GM21619 (cell line): ENCODE results near the gene ELFN2.

Experiments used
- ATAC-seq: cut with Tn5 transposase; IDR thresholded peaks from one replicate; pipeline ENCODE4 v1.9.1; 2021; ENCODE audit not compliant: unreplicated experiment

Gene ELFN2

DNA sequence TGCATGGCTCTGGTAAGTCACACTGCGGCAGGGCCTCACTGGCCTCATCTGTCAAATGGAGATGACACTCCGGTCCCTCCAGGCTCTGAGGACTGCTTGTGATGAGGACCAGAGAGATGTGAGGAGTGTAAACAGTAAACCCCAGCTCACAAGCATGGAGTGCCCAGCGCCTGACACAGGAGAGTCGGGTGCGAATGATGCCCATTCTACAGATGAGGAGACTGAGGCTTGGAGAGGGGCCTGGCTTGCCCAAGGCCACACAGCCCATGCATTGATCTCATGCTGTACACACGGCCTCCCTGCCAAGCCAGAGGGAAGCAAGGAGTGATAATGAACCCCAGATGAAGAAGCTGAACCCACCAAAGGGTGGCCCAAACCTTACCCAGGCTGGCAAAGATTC is 37.2 kb downstream of the ELFN2 start:
- ATAC-seq, result no peak

- no peak for ATAC-seq
These were observed 38.7 kb downstream of the ELFN2 start for GRCh38 chr22:37388538-37388937.

- ATAC-seq, result no peak
These were observed 39.5 kb downstream of the ELFN2 start for GRCh38 chr22:37387793-37388192.

DNA sequence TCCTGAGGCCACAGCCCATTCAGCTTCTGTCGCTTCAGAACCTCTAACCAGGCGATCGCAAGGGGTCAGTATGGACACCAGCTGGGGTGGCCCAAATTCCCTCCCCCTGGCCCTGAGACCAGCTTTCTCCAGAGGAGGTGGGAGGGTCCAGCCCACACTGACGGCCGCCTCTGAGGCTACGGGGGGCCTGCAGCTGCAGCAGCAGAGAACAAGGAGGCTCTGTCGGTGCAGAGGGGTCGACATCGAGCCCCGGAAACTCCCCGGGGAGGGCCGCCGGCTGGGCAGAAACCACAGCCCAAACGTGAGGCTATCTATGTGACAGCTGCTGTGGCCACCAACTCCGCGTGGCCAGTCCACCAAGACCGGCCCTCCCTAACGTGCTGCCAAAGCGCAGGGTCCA is 40.8 kb downstream of the ELFN2 start:
- no peak for ATAC-seq

- no peak for ATAC-seq
These were observed 42.6 kb downstream of the ELFN2 start for GRCh38 chr22:37384691-37385090.

DNA sequence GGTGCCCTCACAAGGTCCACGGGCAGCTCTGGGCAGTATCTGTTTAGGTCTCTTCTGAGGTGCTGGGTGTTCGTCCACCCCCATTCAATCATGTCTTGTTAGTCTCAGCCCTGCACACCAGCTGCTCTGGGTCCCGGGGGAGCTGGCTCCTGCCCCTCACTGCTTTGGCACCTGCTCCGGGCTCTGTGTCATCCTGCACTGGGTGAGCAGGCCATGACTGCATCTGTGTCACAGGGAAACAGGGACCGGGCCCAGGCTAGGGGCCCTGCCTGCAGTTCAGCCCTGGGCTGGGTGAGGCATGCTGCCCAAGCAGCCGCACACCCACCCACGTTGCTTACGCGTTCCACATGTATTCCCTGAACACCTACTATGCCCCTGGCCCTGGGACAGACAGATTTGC is 43.9 kb downstream of the ELFN2 start:
- no peak for ATAC-seq

DNA sequence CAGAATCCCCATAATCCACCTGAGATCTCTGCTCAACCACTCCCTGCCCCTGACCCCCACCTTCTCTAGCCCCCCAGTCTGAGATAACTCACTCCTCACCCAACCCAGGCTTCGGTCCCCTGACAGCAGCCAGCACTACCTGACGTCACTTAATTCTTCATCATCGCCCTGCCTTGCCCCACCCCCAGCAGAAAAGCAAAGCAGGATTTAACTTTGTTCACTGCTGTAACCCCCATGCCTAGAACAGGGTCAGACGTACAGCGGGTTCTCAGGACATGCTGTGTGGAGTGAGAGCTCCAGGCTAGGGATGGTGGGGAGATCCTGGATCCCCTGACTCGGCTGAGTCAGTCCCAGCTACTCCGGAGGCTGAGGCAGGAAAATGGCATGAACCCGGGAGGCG is 45.8 kb downstream of the ELFN2 start:
- no peak for ATAC-seq

GRCh38 chr22:37379722-37380121 is 47.6 kb downstream of the ELFN2 start:
- no peak for ATAC-seq

- ATAC-seq, result no peak
These were observed 48.2 kb downstream of the ELFN2 start for GRCh38 chr22:37379085-37379484.

DNA sequence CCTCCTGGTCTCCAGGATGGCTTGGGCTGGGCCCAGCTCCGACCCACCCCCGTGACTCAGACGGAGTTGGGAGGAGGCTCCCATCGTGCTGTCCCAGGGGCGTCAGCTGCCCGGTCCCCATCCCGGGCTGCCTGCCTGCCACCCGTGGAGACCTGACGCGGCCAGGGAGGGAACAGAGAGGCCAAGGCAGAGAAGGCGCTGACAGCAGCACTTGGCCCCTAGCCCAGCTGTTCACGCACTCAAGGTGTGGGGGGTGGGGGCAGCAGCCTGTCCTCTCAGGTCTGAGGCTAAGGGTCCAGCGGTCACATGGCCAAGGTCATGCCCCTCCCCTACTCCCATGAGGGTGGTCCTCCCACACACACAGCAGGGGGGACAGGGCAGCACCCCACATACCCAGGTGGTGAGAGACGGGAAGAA is 48.6 kb downstream of the ELFN2 start:
- no peak for ATAC-seq

GRCh38 chr22:37377927-37378326 is 49.4 kb downstream of the ELFN2 start:
- no peak for ATAC-seq

DNA sequence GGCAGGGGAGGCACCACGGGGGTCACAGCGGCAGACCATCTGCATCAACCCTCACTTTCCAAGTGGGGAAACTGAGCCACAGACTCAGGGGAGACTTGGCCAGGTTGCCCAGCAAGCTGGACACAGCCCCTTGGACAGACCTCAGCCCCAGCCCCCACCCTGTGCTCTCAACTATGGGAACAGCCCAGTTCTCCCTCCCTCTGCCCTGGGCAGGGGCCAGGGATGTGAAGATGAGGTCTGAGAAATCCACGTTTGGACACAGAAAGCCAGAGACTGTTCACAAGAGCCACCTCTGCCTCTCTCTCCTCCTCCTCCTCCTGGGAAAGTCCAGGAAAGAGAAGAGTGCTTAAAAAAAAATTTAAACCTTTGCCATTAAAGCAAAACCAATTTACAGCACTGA is 50.1 kb downstream of the ELFN2 start:
- ATAC-seq, result no peak

DNA sequence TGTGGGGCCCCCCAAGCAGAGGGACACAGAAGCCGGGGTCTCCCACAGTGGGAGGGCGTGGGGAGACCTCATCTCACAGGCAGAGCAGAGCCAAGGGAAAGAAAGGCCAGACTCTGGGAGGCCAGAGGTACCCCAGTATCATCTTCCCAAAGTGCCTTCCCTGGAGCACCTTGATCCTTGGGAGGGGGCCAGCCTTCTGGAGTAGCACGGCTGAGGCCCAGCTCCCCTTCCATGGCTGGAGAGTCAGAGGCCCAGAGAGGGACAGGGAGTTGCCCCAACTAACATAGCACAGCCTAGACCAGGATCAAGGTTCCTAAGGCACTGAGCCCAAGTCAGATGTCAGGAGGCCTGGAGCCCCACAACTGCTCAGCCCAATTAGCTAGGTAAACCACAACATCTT is 50.6 kb downstream of the ELFN2 start:
- ATAC-seq, result no peak

DNA sequence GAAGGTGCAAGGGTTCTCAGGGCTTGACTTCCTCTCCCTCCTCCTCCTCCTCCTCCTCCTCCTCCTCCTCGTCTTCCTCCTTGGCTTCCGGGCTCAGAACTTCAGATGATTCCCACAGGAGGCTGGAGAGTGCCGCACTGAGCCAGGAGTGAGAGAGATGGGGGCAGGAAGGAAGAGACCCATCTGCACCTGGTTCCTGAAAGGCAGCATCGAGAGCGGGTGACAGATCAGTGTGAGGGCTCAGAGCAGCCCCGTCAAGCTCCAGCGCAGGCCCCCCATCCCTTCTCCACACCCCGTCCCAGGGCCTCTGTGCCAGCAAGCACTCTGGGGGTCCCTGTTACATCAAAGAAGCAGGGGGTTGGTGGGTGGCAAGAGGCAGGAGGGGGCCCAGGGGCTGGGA is 51.5 kb downstream of the ELFN2 start:
- no peak for ATAC-seq

DNA sequence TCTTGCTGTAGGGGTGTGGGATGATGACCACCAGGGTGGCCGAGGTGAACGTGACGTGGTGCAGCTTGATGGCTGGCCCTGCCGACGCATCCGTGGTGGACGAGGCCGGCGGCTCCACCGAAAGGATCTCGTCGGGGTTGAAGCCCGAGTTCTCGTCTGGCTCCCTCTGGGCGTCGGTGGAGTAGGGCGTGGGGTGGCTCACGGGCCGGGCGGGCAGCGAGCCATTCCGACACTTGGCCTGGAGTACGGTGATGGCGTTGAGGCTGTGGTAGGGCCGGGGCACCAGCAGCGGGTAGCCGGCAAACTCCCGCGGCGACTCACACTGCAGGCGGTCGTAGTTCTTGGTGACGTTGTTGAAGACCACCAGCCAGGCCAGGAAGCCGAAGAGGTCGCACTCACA is 52.7 kb downstream of the ELFN2 start:
- no peak for ATAC-seq

GRCh38 chr22:37373451-37373850 is 53.8 kb downstream of the ELFN2 start:
- ATAC-seq, result no peak

DNA sequence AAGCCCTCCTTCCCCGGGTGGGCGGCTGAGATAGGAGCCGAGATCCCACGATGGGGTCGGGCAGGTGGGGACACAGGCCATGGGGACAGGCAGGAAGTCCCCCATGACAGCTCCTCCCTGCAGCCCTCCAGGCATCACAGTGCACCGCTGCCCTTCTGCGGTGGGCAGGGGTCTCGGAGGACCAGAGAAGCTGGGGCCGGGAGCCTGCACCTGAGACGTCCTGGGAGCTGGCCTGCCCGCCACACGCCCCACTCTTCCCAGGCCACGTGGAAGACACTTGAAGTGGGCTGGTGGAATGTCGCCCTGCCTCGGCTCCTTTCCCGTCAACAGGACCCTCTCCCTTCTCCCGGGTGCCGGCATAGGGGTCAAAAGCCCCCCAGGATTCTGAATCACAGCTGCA is 55.4 kb downstream of the ELFN2 start:
- ATAC-seq, result no peak

DNA sequence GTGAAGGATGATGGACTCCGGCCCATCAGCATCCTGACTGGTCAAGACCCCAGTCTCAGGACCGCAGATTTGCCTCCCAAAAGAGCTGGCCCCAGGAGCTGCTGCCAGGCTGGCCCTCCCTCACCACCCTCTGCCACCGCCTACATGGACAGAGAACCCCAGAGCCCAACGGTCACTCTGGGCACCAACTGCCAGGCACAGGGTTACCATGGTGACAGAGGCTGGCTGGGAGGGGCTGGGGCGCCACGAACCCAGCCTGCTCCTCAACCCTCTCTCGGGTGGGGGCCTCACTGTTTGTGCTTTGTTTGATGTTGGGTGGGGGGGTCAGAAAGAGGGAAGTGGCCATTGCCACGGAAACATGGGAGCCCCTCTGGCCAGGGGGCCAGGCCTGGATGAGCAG is 55.8 kb downstream of the ELFN2 start:
- no peak for ATAC-seq

DNA sequence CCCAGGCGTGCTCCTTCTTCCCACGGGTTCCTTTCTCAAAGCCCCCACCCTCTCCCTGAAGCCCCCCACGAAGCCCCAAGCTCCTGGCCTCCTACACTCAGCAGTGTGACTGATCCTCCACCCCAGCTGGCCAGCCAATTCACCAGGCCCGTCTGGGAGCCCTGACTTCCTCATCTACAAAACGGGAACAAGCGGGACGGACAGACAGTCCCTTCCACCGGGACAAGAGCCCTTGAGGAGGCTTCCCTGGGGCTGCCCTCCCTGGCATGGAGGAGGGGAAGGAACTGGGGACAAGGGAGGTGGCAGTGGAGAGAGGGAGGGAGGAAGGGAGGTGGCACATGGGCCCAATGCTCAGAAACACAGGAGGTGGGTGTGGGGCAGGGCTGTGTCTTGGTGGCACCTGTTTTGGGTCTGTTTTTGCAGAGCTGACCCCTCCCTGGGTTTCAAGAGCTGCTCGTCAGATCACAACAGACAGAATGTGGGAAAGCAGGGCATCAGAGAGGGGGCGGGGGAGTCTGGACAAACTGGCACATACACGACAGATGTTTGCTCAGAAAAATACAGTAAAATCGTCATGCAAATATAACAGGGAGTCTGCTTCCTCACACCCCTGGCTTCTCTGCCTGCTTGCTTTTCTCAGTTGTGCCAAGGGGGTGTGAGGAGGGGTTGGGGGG is 56.8 kb downstream of the ELFN2 start:
- ATAC-seq, result no peak

- ATAC-seq, result no peak
These were observed 57.8 kb downstream of the ELFN2 start for GRCh38 chr22:37369483-37369882.

DNA sequence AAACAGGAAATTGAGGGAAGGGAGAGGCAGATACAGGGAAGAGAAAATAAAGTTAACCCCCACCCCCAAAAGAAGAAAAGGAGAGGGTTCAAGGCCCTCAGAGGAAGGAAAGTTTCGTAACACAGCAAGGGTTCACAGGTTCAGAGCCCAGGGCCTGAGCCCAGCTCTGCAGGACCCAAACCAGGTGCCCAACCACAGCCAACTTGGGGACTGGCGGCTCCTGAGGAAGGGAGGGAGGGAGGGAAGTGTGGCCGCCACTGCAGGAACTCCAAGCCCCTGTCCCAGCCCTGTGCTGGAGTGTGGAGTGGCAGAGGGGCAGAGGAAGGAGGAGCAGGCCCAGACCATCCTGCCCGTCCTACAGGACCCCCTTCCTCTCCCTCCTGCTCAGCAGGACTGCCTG is 59.2 kb downstream of the ELFN2 start:
- ATAC-seq, result no peak

- no peak for ATAC-seq
These were observed 60.7 kb downstream of the ELFN2 start for GRCh38 chr22:37366601-37367000.

GRCh38 chr22:37365950-37366349 is 61.3 kb downstream of the ELFN2 start:
- ATAC-seq, result no peak
